Retinal pigment epithelial cell (primary cell): ENCODE results near the gene PRRT1B.

Experiments used
- DNase-seq: peaks from one replicate; pipeline ENCODE4 v3.0.0-alpha.2; 2010; ENCODE audit warnings: low read depth
- H3K4me3 ChIP-seq: 2 replicates; pipeline ENCODE4 v1.5.1; 2011; ENCODE audit warnings: mild to moderate bottlenecking, low read length, control low read depth, moderate library complexity
- CTCF ChIP-seq: conservative IDR thresholded peaks from 2 replicates; pipeline ENCODE4 v1.5.1; 2011; ENCODE audit warnings: low read depth, low read length, control low read depth, inconsistent platforms

PRRT1B gene

DNA sequence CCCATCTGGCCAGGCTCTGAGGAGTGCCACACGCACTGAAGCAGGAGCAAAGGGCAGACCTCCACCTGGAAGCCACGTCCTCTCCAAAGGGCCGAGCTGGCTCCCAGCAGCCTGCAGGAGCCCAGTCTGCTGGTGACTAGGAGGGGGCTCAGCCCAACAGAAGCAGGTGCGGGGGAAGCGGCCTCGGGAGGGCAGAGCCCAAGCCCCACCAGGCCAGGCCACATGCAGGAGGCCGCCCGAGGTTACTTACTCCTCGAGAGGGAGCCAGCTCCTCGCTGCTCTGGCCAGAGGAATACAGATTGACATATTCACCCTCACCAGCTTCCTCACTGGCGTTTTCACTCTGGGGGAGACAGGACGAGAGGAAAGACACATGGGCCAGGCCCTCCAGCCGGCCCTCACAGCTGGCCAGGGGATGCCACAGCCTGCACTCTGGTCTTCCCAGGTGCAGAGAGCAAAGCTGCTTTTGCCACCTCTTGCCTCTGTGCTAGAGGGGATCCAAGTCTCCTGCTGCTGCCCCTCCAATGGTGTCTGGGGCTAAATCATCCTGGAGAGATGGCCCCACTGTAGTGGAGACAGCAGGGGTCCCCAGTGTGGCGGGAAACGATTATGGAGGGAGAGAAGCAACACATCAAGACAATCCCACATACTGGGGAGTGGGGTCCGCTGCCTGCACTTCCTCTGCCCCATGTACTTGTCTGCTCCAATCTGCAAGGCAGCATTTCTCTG lies 58.6 kb downstream of the PRRT1B start:
- no peak for DNase-seq
- no peak overlapping the region for H3K4me3 ChIP-seq
- no peak for TF ChIP-seq CTCF

DNA sequence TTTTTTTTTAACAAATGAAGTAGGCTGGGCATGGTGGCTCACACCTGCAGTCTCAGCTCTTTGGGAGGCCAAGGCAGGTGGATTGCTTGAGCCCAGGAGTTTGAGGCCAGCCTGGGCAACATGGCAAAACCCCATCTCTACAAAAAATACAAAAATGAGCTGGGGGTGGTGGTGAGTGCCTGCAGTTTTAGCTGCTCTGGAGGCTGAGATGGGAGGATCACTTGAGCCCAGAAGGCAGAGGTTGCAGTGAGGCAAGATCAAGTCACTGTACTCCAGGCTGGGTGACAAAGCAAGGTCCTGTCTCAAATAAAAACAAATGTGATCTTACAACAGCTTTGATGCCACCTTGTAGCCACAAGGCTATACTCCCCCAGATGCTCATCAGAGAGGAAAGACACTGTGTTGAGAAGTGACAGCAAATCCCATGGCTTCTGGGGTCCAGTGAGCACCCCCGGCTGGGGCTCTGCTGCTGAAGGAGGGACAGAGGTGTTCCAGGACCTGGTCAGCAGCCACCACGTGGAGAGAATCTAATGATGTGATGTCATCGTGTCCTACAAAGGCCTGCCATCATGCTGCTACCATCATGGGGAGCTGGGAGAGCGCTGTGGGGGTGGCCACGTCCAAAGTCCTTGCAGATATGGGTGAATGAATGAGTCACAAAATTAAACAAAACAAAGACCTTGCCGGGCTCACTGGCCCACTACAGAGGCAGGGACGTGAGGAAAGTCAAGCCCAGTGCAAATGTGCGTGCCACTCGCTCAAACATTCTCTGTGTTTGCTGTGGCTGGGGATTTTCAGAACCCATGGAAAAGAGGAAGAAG lies 60.7 kb downstream of the PRRT1B start:
- no peak for DNase-seq
- no peak overlapping the region for H3K4me3 ChIP-seq
- no peak for TF ChIP-seq CTCF

DNA sequence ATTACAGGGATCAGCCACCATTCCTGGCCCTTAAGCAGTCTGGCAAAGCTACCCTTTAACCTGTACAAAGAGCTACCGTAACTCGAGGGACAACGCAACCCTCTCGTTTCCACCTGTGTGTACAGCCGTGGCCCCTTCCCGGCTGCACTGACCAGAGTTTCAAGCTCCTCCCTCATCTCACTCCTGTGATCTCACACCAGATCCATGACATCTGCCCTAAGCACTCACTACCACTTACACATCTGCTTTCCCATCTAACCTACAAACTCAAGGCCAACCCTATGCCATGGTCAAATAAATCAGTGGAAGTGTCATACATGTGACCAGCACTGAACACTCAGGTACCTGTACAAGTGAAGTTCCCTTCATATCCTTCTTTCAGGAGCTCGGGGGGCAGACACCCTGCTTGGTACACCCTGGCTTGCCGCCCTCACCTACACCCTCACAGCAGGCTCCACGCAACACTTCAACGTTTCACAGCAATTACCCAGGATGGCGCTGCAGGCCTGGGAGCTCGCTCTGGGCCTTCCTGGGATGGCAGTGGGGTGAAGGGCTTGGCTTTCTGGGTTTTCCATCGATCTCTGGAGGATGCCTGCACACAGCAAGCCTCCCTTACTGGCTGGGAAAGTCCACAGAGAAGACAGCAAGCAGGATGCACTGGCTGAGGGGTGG lies 61.7 kb downstream of the PRRT1B start:
- no peak for DNase-seq
- no peak for TF ChIP-seq CTCF
- no peak overlapping the region for H3K4me3 ChIP-seq

DNA sequence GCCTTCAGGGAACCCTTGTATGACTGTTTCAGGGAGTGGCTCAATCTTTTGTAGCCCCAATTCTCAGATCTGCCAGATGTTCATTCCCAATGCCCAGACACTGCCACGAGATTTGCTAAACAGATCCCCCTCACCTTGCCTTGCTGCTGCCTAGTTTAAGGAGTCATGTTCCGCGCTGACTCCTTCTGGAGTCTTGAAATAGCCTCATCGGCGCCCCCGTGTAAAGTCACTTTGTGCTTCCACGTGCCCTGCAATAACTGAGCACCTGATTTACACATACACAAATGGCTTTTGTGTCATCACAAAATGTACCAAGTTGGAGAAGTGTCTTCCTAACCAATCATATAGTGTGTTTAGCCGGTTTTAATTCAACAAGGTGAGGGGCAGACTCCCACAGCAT lies 62.3 kb downstream of the PRRT1B start:
- no peak for TF ChIP-seq CTCF
- no peak overlapping the region for H3K4me3 ChIP-seq
- DNase-seq: no peak

DNA sequence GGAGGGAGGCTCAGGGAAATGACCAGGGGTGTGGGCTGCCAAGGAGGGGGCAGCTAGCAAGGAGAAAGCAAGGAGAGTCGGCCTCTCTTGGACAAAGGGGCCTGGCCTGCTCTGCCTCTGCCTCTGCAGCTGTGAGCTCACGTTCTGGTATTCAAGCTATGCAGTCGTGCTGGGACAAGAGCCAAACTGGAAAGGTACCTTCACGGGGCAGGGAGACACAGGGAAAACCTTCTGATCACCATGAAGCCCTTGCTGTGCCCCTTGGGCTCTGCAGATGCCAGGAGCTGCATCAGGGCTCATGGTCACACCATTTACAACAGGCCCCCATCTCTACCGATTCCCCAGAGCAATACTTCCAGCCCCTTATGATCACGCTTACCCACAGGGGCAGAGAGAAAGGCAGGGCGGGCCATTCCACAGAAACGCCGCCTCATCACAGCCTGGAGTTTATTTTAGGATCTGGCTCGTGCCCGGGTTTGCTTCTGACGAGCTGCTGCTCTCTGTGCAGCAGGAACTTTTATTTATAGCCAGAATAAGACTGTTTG lies 63.2 kb downstream of the PRRT1B start:
- TF ChIP-seq CTCF: no peak
- peak; percentile 66 for DNase-seq
- peak overlapping the region; percentile 22 for H3K4me3 ChIP-seq
